Left lung (tissue), 10 donors: ENCODE measurements around the gene OR56B1. TPM values are rescaled to one million over a fixed set of nuclear protein-coding genes. Genes with fewer than 3 reads are reported as not detected.

Source experiments
- ATAC-seq: fragments of 200-7000 bp; cut with Tn5 transposase; one replicate; pipeline ENCODE4 v1.9.1; 2020; ENCODE audit warnings: moderate library complexity
- DNase-seq, 4 donors: peaks; one replicate each; pipeline ENCODE4 v3.0.0-alpha.2; 2013 to 2020
- H3K27ac ChIP-seq, 2 donors: fragments of 200-600 bp; sonication (generic) in 1 of 2; one replicate each; pipeline versions ENCODE4 v1.5.0 to v1.8.0; 2020 to 2021
- H3K27me3 ChIP-seq, 2 donors: fragments of 200-600 bp; sonication (generic) in 1 of 2; one replicate each; pipeline versions ENCODE4 v1.5.0 to v1.8.0; 2020 to 2021
- H3K36me3 ChIP-seq, 2 donors: fragments of 200-600 bp; sonication (generic) in 1 of 2; one replicate each; pipeline versions ENCODE4 v1.5.0 to v1.8.0; 2020 to 2021
- H3K4me1 ChIP-seq, 2 donors: fragments of 200-600 bp; one replicate each; pipeline ENCODE4 v1.8.0; 2021
- H3K4me3 ChIP-seq, 2 donors: fragments of 200-600 bp; sonication (generic) in 1 of 2; one replicate each; pipeline versions ENCODE4 v1.5.0 to v1.8.0; 2020 to 2021; ENCODE audit warnings: mild to moderate bottlenecking in 1 of 2
- H3K9me3 ChIP-seq, 2 donors: fragments of 200-600 bp; sonication (generic) in 1 of 2; one replicate each; pipeline versions ENCODE4 v1.5.0 to v1.8.0; 2020 to 2021
- intact Hi-C, 2 donors: fragments of 100-400 bp; cut with DNase I; formaldehyde crosslinking; loops; one replicate each; pipeline versions ENCODE4 v1.11.2 to v1.14.2; 2022
- polyA plus RNA-seq, 6 donors: library from polyadenylated mRNA; unstranded; fragments of 120-200 nt; gene quantifications; one replicate each; pipeline ENCODE4 v1.2.1, GENCODE V29; 2013; ENCODE audit not compliant: insufficient read length in 6 of 6
- total RNA-seq, 2 donors: library from RNA; stranded (reverse); fragmentation: NEBNext Ultra II Directional; extraction: Animal tissue kit (Norgen Biotek cat#: 25700); gene quantifications; one replicate each; pipeline ENCODE4 v1.2.1, GENCODE V29; 2021
- TF ChIP-seq, protein P1 (sequence below), 2 donors: fragments of 200-600 bp; sonication (generic) in 1 of 2; IDR thresholded peaks; one replicate each; pipeline versions ENCODE4 v1.5.0 to v1.8.0; 2021; ENCODE audit warnings: antibody characterized with exemption in 2 of 2
- donor health status: DM: no; HTN: yes; CAD: no.
- donor health status: DM: no; HTN: no; CAD: no.

The OR56B1 gene
- total and polyA plus RNA-seq, 8 donors: not detected

GRCh38 chr11:5753943-5754342, 17.7 kb downstream of the OR56B1 start, which contains the start of gene OR52N4:
Gene OR52N4 (plus strand): TSS chr11:5754243. CDS start chr11:5754741, 498 bp downstream.
- Histone ChIP-seq H3K27me3 (no peaks in the 10 kb centered on the region), H3K9me3 (no peaks in the 10 kb centered on the region), H3K4me1 (no peaks in the 10 kb centered on the region), H3K36me3 (no peaks in the 10 kb centered on the region), H3K4me3 (no peak within 1 kb of the TSS), H3K27ac (no peak within 1 kb of the TSS)
- DNase-seq (no peak), ATAC-seq (no peak)
- intact Hi-C loops: no loop called here
- TF ChIP-seq, protein P1, sequence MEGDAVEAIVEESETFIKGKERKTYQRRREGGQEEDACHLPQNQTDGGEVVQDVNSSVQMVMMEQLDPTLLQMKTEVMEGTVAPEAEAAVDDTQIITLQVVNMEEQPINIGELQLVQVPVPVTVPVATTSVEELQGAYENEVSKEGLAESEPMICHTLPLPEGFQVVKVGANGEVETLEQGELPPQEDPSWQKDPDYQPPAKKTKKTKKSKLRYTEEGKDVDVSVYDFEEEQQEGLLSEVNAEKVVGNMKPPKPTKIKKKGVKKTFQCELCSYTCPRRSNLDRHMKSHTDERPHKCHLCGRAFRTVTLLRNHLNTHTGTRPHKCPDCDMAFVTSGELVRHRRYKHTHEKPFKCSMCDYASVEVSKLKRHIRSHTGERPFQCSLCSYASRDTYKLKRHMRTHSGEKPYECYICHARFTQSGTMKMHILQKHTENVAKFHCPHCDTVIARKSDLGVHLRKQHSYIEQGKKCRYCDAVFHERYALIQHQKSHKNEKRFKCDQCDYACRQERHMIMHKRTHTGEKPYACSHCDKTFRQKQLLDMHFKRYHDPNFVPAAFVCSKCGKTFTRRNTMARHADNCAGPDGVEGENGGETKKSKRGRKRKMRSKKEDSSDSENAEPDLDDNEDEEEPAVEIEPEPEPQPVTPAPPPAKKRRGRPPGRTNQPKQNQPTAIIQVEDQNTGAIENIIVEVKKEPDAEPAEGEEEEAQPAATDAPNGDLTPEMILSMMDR (IDR thresholded peaks at IDR 0.05): no peak

GRCh38 chr11:5767056-5767455, 30.8 kb downstream of the OR56B1 start:
- Histone ChIP-seq H3K27me3 (no peaks in the 10 kb centered on the region), H3K4me3 (no peak overlapping the region), H3K4me1 (no peaks in the 10 kb centered on the region), H3K9me3 (no peaks in the 10 kb centered on the region), H3K36me3 (no peaks in the 10 kb centered on the region), H3K27ac (no peak overlapping the region)
- DNase-seq: no peak
- intact Hi-C loops: no loop called here
- no peak for ATAC-seq
- TF ChIP-seq, protein P1 (IDR thresholded peaks at IDR 0.05): no peak

GRCh38 chr11:5783255-5783654, 47.0 kb downstream of the OR56B1 start, which contains the start of gene OR52N5:
Gene OR52N5 (minus strand): TSS chr11:5783355. CDS start chr11:5778634, 4,721 bp downstream.
- no peak for DNase-seq
- no peak within 1 kb of the TSS for H3K27ac ChIP-seq
- no peaks in the 10 kb centered on the region for H3K27me3 ChIP-seq
- H3K4me3 ChIP-seq: no peak within 1 kb of the TSS
- H3K4me1 ChIP-seq: no peaks in the 10 kb centered on the region
- no peak for ATAC-seq
- TF ChIP-seq, protein P1 (IDR thresholded peaks at IDR 0.05): no peak
- no peaks in the 10 kb centered on the region for H3K9me3 ChIP-seq
- intact Hi-C loops: no loop called here
- no peaks in the 10 kb centered on the region for H3K36me3 ChIP-seq

Other genes with a start within 250 kb of the OR56B1 start
- not detected for gene OR52D1, start 247.8 kb upstream of the OR56B1 start, total RNA-seq
- under 1 TPM in 2 of 6 donors, not detected in 4; 0.13 to 0.18 TPM for gene OR52D1, start 247.8 kb upstream of the OR56B1 start, polyA plus RNA-seq
- gene UBQLN3, start 226.5 kb upstream of the OR56B1 start, total RNA-seq: under 1 TPM; 0.23 to 0.37 TPM
- gene UBQLN3, start 226.5 kb upstream of the OR56B1 start, polyA plus RNA-seq: under 1 TPM in 1 of 6 donors, not detected in 5; 0.06 TPM
- gene UBQLNL, start 219.7 kb upstream of the OR56B1 start, total RNA-seq: under 1 TPM; 0.50 to 0.67 TPM
- 1 to 10 TPM; 1.2 to 2.2 (median 1.7) TPM for gene UBQLNL, start 219.7 kb upstream of the OR56B1 start, polyA plus RNA-seq
- gene OR52H1, start 187.9 kb upstream of the OR56B1 start, total RNA-seq: under 1 TPM; 0.32 to 0.45 TPM
- gene OR52H1, start 187.9 kb upstream of the OR56B1 start, polyA plus RNA-seq: under 1 TPM in 3 of 6 donors, not detected in 3; 0.20 to 0.26 (median 0.20) TPM
- not detected for gene OR52B6, start 155.6 kb upstream of the OR56B1 start, total RNA-seq
- under 1 TPM; 0.17 to 0.56 (median 0.42) TPM for gene OR52B6, start 155.6 kb upstream of the OR56B1 start, polyA plus RNA-seq
- gene TRIM6, start 139.8 kb upstream of the OR56B1 start, total RNA-seq: 1 to 10 TPM; 4.2 to 6.2 TPM
- gene TRIM6, start 139.8 kb upstream of the OR56B1 start, polyA plus RNA-seq: 1 to 10 TPM; 4.5 to 9.7 (median 6.5) TPM
- 10 to 100 TPM in 1 of 2 donors, 1 to 10 TPM in 1; 9.1 to 10.2 TPM for gene TRIM34, start 111.4 kb upstream of the OR56B1 start, total RNA-seq
- gene TRIM34, start 111.4 kb upstream of the OR56B1 start, polyA plus RNA-seq: 10 to 100 TPM; 20.9 to 31.7 (median 22.9) TPM
- 10 to 100 TPM; 42.6 to 50.6 TPM for gene TRIM5, start 51.4 kb upstream of the OR56B1 start, total RNA-seq
- gene TRIM5, start 51.4 kb upstream of the OR56B1 start, polyA plus RNA-seq: 10 to 100 TPM; 54.5 to 65.4 (median 59.8) TPM
- gene TRIM22, start 46.7 kb upstream of the OR56B1 start, total RNA-seq: 100 to 1,000 TPM; 122 to 137 TPM
- 10 to 100 TPM; 23.1 to 28.3 (median 26.9) TPM for gene TRIM22, start 46.7 kb upstream of the OR56B1 start, polyA plus RNA-seq
- under 1 TPM in 1 of 2 donors, not detected in 1; 0.37 TPM for gene OR52N4, start 17.8 kb downstream of the OR56B1 start, total RNA-seq
- under 1 TPM in 1 of 6 donors, not detected in 5; 0.18 TPM for gene OR52N4, start 17.8 kb downstream of the OR56B1 start, polyA plus RNA-seq
- gene OR52N5, start 46.9 kb downstream of the OR56B1 start, total RNA-seq: not detected
- not detected for gene OR52N5, start 46.9 kb downstream of the OR56B1 start, polyA plus RNA-seq
- gene OR52N1, start 54.8 kb downstream of the OR56B1 start, total RNA-seq: not detected
- gene OR52N1, start 54.8 kb downstream of the OR56B1 start, polyA plus RNA-seq: not detected
- gene OR52N2, start 72.5 kb downstream of the OR56B1 start, total RNA-seq: not detected
- under 1 TPM in 2 of 6 donors, not detected in 4; 0.16 to 0.18 TPM for gene OR52N2, start 72.5 kb downstream of the OR56B1 start, polyA plus RNA-seq
- gene OR52E6, start 105.4 kb downstream of the OR56B1 start, total RNA-seq: not detected
- gene OR52E6, start 105.4 kb downstream of the OR56B1 start, polyA plus RNA-seq: not detected
- not detected for gene OR52E8, start 121.2 kb downstream of the OR56B1 start, total RNA-seq
- not detected for gene OR52E8, start 121.2 kb downstream of the OR56B1 start, polyA plus RNA-seq
- gene OR52E4, start 144.2 kb downstream of the OR56B1 start, total RNA-seq: not detected
- not detected for gene OR52E4, start 144.2 kb downstream of the OR56B1 start, polyA plus RNA-seq
- gene OR52E5, start 156.8 kb downstream of the OR56B1 start, total RNA-seq: not detected
- not detected for gene OR52E5, start 156.8 kb downstream of the OR56B1 start, polyA plus RNA-seq
- gene OR56A3, start 205.8 kb downstream of the OR56B1 start, total RNA-seq: not detected
- not detected for gene OR56A3, start 205.8 kb downstream of the OR56B1 start, polyA plus RNA-seq
- not detected for gene OR56A5, start 232.0 kb downstream of the OR56B1 start, total RNA-seq
- gene OR56A5, start 232.0 kb downstream of the OR56B1 start, polyA plus RNA-seq: not detected